ENCODE results near the gene ADAMTS2.

Gene ADAMTS2

GRCh38 chr5:179166886-179167841 lies 178.1 kb downstream of the ADAMTS2 start:
- peak; percentile 70 for DNase-seq

- no peak for DNase-seq
These were observed 178.9 kb downstream of the ADAMTS2 start for GRCh38 chr5:179166171-179166885.

- no peak for DNase-seq
These were observed 179.7 kb downstream of the ADAMTS2 start for GRCh38 chr5:179165421-179166170.

- DNase-seq = no peak
These were observed 180.6 kb downstream of the ADAMTS2 start for GRCh38 chr5:179164331-179165311.

- DNase-seq = no peak
These were observed 181.8 kb downstream of the ADAMTS2 start for GRCh38 chr5:179163236-179164155.

GRCh38 chr5:179162351-179163235 lies 182.7 kb downstream of the ADAMTS2 start:
- DNase-seq = no peak

GRCh38 chr5:179161901-179162300 lies 183.4 kb downstream of the ADAMTS2 start:
- DNase-seq = no peak

GRCh38 chr5:179160584-179160983 lies 184.7 kb downstream of the ADAMTS2 start:
- no peak for DNase-seq

- no peak for DNase-seq
These were observed 186.7 kb downstream of the ADAMTS2 start for GRCh38 chr5:179158556-179158955.

GRCh38 chr5:179154991-179155955 lies 190.0 kb downstream of the ADAMTS2 start:
- no peak for DNase-seq

- DNase-seq = no peak
These were observed 190.8 kb downstream of the ADAMTS2 start for GRCh38 chr5:179154346-179154990.

- DNase-seq = no peak
These were observed 191.3 kb downstream of the ADAMTS2 start for GRCh38 chr5:179153921-179154345.

GRCh38 chr5:179153341-179153901 lies 191.8 kb downstream of the ADAMTS2 start:
- no peak for DNase-seq

GRCh38 chr5:179152941-179153340 lies 192.3 kb downstream of the ADAMTS2 start:
- DNase-seq = no peak

- DNase-seq = no peak
These were observed 192.9 kb downstream of the ADAMTS2 start for GRCh38 chr5:179152144-179152895.

GRCh38 chr5:179151286-179152118 lies 193.8 kb downstream of the ADAMTS2 start:
- no peak for DNase-seq

Measured in CD4-positive, alpha-beta T cell treated with Interleukin-17A for 4 hours (primary cell).